Measurements from ENCODE around the gene ATP8B3. TPM values are rescaled to one million over a fixed set of nuclear protein-coding genes. Genes with fewer than 3 reads are reported as not detected.

Gene ATP8B3
- total RNA-seq, 1 experiment from 2014 or later: 8.7 TPM

DNA sequence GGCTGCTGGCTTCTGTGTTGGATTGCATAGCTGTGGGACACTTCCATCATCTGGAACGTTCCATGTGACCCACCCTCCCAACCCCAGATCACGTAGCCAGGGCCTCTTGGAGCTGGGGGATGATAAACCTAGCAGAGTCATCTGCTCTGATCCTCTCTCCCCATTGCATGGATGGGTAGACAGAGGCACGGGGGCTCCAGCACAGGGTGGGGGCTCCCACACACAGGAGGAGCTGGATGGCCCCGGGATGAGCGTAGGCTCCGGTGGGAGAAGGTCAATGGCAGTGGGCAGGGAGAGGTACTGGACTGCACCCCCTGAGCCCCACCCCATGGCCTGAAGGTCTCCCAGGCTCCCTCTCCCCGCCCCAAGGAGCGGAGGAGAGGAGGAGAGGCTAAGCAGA is 25.4 kb downstream of the ATP8B3 start:
- Histone ChIP-seq H3K27ac (ENCODE audit: low read depth, low read length, poor library complexity, severe bottlenecking) (no peak overlapping the region), H3K27me3 (replicated peaks; ENCODE audit: insufficient read depth, low read depth, low read length, poor library complexity) (peaks cover 8% of the 10 kb centered on the region), H3K4me1 (ENCODE audit: insufficient read depth, low read length, poor library complexity, severe bottlenecking) (no peaks in the 10 kb centered on the region), H3K4me3 (ENCODE audit: low read depth, low read length, poor library complexity, severe bottlenecking) (no peak overlapping the region), H3K36me3 (ENCODE audit: insufficient read depth, low read length, poor library complexity, severe bottlenecking) (no peaks in the 10 kb centered on the region), H3K9me3 (ENCODE audit: low read depth, low read length, poor library complexity, severe bottlenecking) (peaks cover 7% of the 10 kb centered on the region)
- BruUV-seq (replicated peaks): no TSS peak
- DNase-seq (ENCODE audit: low spot score): no peak
- intact Hi-C loops (cut with micrococcal nuclease; ENCODE audit: unreplicated experiment): no loop called here
- TF ChIP-seq CTCF (conservative IDR thresholded peaks at IDR 0.05; ENCODE audit: low read depth, low read length): no peak
- TF ChIP-seq EZH2 (IDR thresholded peaks at IDR 0.05; ENCODE audit: borderline replicate concordance, low read depth, low read length, poor library complexity, severe bottlenecking): no peak
- POLR2A ChIA-PET (ENCODE audit: low non-redundant PET): no interaction called here
- CTCF ChIA-PET: interaction anchor here (0.6 kb wide), 1 partner anchor 278 kb away, joined by 6 read pairs; no protein-coding TSS in a partner anchor

DNA sequence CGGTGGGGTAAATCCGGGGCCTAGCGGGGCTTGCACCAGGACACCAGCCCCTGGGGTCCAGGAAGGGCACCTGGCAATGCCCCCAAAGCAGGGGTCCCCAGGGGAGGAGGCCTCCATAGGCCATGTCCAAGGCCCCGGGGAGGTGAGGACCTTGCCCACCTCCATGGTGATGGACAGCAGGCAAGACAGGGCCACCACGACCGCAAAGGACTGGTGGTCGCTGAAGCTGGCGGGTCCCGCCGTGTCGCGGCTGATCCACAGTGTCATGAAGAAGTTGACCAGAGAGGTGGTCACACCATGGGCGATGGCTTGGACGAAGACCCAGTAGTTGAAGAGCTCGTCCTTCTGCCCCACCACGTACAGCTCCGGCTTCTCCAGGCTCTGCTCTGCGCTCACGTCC is 26.8 kb downstream of the ATP8B3 start:
- Histone ChIP-seq H3K4me1 (ENCODE audit: insufficient read depth, low read length, poor library complexity, severe bottlenecking) (no peaks in the 10 kb centered on the region), H3K4me3 (ENCODE audit: low read depth, low read length, poor library complexity, severe bottlenecking) (no peak overlapping the region), H3K27ac (ENCODE audit: low read depth, low read length, poor library complexity, severe bottlenecking) (no peak overlapping the region), H3K27me3 (replicated peaks; ENCODE audit: insufficient read depth, low read depth, low read length, poor library complexity) (peaks cover 10% of the 10 kb centered on the region), H3K9me3 (ENCODE audit: low read depth, low read length, poor library complexity, severe bottlenecking) (peaks cover 9% of the 10 kb centered on the region), H3K36me3 (ENCODE audit: insufficient read depth, low read length, poor library complexity, severe bottlenecking) (no peaks in the 10 kb centered on the region)
- ChIA-PET CTCF (no interaction called here), POLR2A (ENCODE audit: low non-redundant PET) (no interaction called here)
- no TSS peak for BruUV-seq (replicated peaks)
- no peak for DNase-seq (ENCODE audit: low spot score)
- intact Hi-C loops (cut with micrococcal nuclease; ENCODE audit: unreplicated experiment): no loop called here
- TF ChIP-seq CTCF (conservative IDR thresholded peaks at IDR 0.05; ENCODE audit: low read depth, low read length) (no peak), EZH2 (IDR thresholded peaks at IDR 0.05; ENCODE audit: borderline replicate concordance, low read depth, low read length, poor library complexity, severe bottlenecking) (no peak)

GRCh38 chr19:1783874-1784273 is 28.2 kb downstream of the ATP8B3 start:
- peaks cover 6% of the 10 kb centered on the region for H3K4me1 ChIP-seq (ENCODE audit: insufficient read depth, low read length, poor library complexity, severe bottlenecking)
- intact Hi-C loops (cut with micrococcal nuclease; ENCODE audit: unreplicated experiment): no loop called here
- BruUV-seq (replicated peaks): no TSS peak
- H3K27me3 ChIP-seq (replicated peaks; ENCODE audit: insufficient read depth, low read depth, low read length, poor library complexity): peaks cover 20% of the 10 kb centered on the region
- TF ChIP-seq CTCF (conservative IDR thresholded peaks at IDR 0.05; ENCODE audit: low read depth, low read length) (no peak), EZH2 (IDR thresholded peaks at IDR 0.05; ENCODE audit: borderline replicate concordance, low read depth, low read length, poor library complexity, severe bottlenecking) (no peak)
- H3K27ac ChIP-seq (ENCODE audit: low read depth, low read length, poor library complexity, severe bottlenecking): no peak overlapping the region
- ChIA-PET POLR2A (ENCODE audit: low non-redundant PET) (no interaction called here), CTCF (interaction anchor here (0.5 kb wide), 1 partner anchor 252 kb away, joined by 4 read pairs; no protein-coding TSS in a partner anchor)
- no peaks in the 10 kb centered on the region for H3K36me3 ChIP-seq (ENCODE audit: insufficient read depth, low read length, poor library complexity, severe bottlenecking)
- DNase-seq (ENCODE audit: low spot score): no peak
- no peak overlapping the region for H3K4me3 ChIP-seq (ENCODE audit: low read depth, low read length, poor library complexity, severe bottlenecking)
- peaks cover 9% of the 10 kb centered on the region for H3K9me3 ChIP-seq (ENCODE audit: low read depth, low read length, poor library complexity, severe bottlenecking)
